Astrocyte (in vitro differentiated cells and primary cell): Measurements from ENCODE around the gene KCTD12. TPM values are rescaled to one million over a fixed set of nuclear protein-coding genes. Genes with fewer than 3 reads are reported as not detected.
"Not testable (repeated sequence)": the region's sequence is repeated elsewhere in the genome, so short reads cannot be mapped to it uniquely, and the experiment has no call there.

Experiments
- DNase-seq: peaks from one replicate; pipeline ENCODE4 v3.0.0-alpha.2; 2010; ENCODE audit warnings: low read depth
- FAIRE-seq: peaks from 2 replicates; lab custom pipeline; 2011; peaks lifted over from hg19 to GRCh38; lab: Jason Lieb, UNC
- H2AFZ ChIP-seq: 2 replicates; pipeline ENCODE4 v1.6.0; 2012; ENCODE audit warnings: low read depth, low read length, inconsistent platforms
- H3K27ac ChIP-seq: 2 replicates; pipeline ENCODE4 v1.5.1; 2011; ENCODE audit warnings: low read depth, low read length, inconsistent platforms
- H3K27me3 ChIP-seq: 2 replicates; pipeline ENCODE4 v1.6.0; 2011; ENCODE audit warnings: low read length, inconsistent platforms; ENCODE audit not compliant: insufficient read depth
- H3K36me3 ChIP-seq: 2 replicates; pipeline ENCODE4 v1.5.1; 2011; ENCODE audit warnings: low read length, inconsistent platforms; ENCODE audit not compliant: insufficient read depth
- H3K4me1 ChIP-seq: 2 replicates; pipeline ENCODE4 v1.5.1; 2011; ENCODE audit warnings: low read length, inconsistent platforms; ENCODE audit not compliant: insufficient read depth
- H3K4me2 ChIP-seq: 2 replicates; pipeline ENCODE4 v1.6.0; 2012; ENCODE audit warnings: low read length, inconsistent platforms
- H3K4me3 ChIP-seq: 2 replicates; pipeline ENCODE4 v1.5.1; 2011; ENCODE audit warnings: low read depth, mild to moderate bottlenecking, low read length, inconsistent platforms; ENCODE audit not compliant: insufficient read depth
- H3K79me2 ChIP-seq: 2 replicates; pipeline ENCODE4 v1.6.0; 2012; ENCODE audit warnings: mild to moderate bottlenecking, low read length, inconsistent platforms; ENCODE audit not compliant: insufficient read depth
- H3K9ac ChIP-seq: 2 replicates; pipeline ENCODE4 v1.6.0; 2012; ENCODE audit warnings: mild to moderate bottlenecking, low read length, inconsistent platforms
- H3K9me3 ChIP-seq: 2 replicates; pipeline ENCODE4 v1.5.1; 2012; ENCODE audit warnings: low read depth, mild to moderate bottlenecking, low read length, inconsistent platforms; ENCODE audit not compliant: insufficient read depth
- H4K20me1 ChIP-seq: 2 replicates; pipeline ENCODE4 v1.6.0; 2012; ENCODE audit warnings: low read length, inconsistent platforms; ENCODE audit not compliant: insufficient read depth
- H3K27ac Mint-ChIP-seq: one replicate; pipeline ENCODE4 v1.8.0; 2021; ENCODE audit warnings: mild to moderate bottlenecking, mixed read lengths; ENCODE audit not compliant: unreplicated experiment
- H3K27me3 Mint-ChIP-seq: one replicate; pipeline ENCODE4 v1.8.0; 2021; ENCODE audit warnings: low read depth, mixed read lengths; ENCODE audit not compliant: unreplicated experiment
- H3K36me3 Mint-ChIP-seq: one replicate; pipeline ENCODE4 v1.8.0; 2021; ENCODE audit warnings: low read depth, mixed read lengths; ENCODE audit not compliant: unreplicated experiment
- H3K4me1 Mint-ChIP-seq: one replicate; pipeline ENCODE4 v1.8.0; 2021; ENCODE audit warnings: low read depth, mixed read lengths; ENCODE audit not compliant: unreplicated experiment
- H3K4me3 Mint-ChIP-seq: one replicate; pipeline ENCODE4 v1.8.0; 2021; ENCODE audit warnings: mild to moderate bottlenecking, moderate library complexity, mixed read lengths; ENCODE audit not compliant: unreplicated experiment
- H3K9me3 Mint-ChIP-seq: one replicate; pipeline ENCODE4 v1.8.0; 2021; ENCODE audit warnings: mild to moderate bottlenecking, mixed read lengths; ENCODE audit not compliant: unreplicated experiment
- EZH2 ChIP-seq: IDR thresholded peaks from 2 replicates; pipeline ENCODE4 v1.6.1; 2012; ENCODE audit warnings: mild to moderate bottlenecking, low read length, inconsistent platforms; ENCODE audit not compliant: insufficient read depth
- total RNA-seq: library from RNA; stranded (reverse); gene quantifications from 2 replicates; pipeline ENCODE4 v1.2.1, GENCODE V29; 2021
- TF ChIP-seq, protein P1 (sequence below): IDR thresholded peaks from 2 replicates; pipeline ENCODE4 v1.5.1; 2011; ENCODE audit warnings: low read depth, mild to moderate bottlenecking, inconsistent platforms, low read length, moderate library complexity; ENCODE audit not compliant: insufficient read depth

KCTD12 gene
- total RNA-seq, 1 donor from 2014 or later: 13.7 TPM

DNA sequence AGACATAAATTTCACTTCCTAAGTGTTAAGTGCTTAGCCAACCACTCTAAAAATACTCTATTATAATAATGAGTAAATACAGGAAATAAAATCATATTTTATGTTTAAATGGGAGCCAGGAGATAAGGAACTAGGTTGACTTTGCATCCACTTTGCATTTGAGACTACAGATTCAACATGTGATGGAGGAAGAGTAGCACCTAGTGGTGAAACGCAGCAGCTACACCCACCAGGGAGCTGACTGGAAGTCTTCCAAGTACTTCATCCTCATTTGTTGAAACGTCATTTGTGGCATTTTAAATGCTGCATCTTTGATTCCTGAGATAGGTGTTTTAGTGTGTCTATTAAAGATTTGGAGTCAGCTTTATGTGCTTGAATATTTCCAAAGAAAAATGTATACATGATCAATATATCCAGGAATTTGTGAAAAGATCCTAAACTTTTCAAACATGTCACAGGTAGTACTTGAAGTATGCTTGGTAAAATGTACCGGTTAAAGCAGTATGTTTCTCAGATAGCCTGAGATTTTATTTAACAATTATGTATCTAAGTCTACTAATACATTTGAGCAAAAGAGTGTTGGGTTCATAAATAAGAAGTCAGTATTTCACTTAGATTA, 17.4 kb upstream of the KCTD12 start:
- no peaks in the 10 kb centered on the region for H3K4me1 ChIP-seq
- peaks cover 34% of the 10 kb centered on the region for H3K27me3 ChIP-seq
- H3K4me3 Mint-ChIP-seq: no peak overlapping the region
- H3K9me3 ChIP-seq: no peaks in the 10 kb centered on the region
- no peaks in the 10 kb centered on the region for H3K4me1 Mint-ChIP-seq
- H3K27ac ChIP-seq: no peak overlapping the region
- H3K9me3 Mint-ChIP-seq: peaks cover 10% of the 10 kb centered on the region
- H3K36me3 ChIP-seq: no peaks in the 10 kb centered on the region
- H3K36me3 Mint-ChIP-seq: peaks cover 3% of the 10 kb centered on the region
- no peak overlapping the region for H3K9ac ChIP-seq
- DNase-seq: peak; percentile 46
- TF ChIP-seq, protein P1, sequence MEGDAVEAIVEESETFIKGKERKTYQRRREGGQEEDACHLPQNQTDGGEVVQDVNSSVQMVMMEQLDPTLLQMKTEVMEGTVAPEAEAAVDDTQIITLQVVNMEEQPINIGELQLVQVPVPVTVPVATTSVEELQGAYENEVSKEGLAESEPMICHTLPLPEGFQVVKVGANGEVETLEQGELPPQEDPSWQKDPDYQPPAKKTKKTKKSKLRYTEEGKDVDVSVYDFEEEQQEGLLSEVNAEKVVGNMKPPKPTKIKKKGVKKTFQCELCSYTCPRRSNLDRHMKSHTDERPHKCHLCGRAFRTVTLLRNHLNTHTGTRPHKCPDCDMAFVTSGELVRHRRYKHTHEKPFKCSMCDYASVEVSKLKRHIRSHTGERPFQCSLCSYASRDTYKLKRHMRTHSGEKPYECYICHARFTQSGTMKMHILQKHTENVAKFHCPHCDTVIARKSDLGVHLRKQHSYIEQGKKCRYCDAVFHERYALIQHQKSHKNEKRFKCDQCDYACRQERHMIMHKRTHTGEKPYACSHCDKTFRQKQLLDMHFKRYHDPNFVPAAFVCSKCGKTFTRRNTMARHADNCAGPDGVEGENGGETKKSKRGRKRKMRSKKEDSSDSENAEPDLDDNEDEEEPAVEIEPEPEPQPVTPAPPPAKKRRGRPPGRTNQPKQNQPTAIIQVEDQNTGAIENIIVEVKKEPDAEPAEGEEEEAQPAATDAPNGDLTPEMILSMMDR: peak; percentile 100
- no peak for TF ChIP-seq EZH2
- FAIRE-seq: peak; percentile 92
- H4K20me1 ChIP-seq: no peaks in the 10 kb centered on the region
- no peak overlapping the region for H3K4me3 ChIP-seq
- H3K27ac Mint-ChIP-seq: no peak overlapping the region
- H2AFZ ChIP-seq: no peak overlapping the region
- H3K27me3 Mint-ChIP-seq: peaks cover 15% of the 10 kb centered on the region
- H3K79me2 ChIP-seq: no peaks in the 10 kb centered on the region
- H3K4me2 ChIP-seq: no peak overlapping the region

DNA sequence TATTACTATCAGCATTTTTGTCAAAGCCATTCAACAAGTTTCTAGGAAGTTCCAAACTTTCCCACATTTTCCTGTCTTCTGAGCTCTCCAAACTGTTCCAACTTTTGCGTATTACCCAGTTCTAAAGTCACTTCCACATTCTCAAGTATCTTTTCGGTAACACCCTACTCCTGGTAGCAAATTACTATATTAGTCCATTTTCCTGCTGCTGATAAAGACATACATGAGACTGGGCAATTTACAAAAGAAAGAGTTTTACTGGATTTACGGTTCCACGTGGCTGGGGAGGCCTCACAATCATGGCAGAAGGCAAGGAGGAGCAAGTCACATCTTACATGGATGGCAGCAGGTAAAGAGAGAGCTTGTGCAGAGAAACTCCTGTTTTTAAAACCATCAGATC, 12.9 kb upstream of the KCTD12 start:
- H3K36me3 ChIP-seq, H3K27ac ChIP-seq, H3K4me3 ChIP-seq, H3K4me1 Mint-ChIP-seq, H3K9ac ChIP-seq, H4K20me1 ChIP-seq, H3K27me3 Mint-ChIP-seq, H2AFZ ChIP-seq, H3K27ac Mint-ChIP-seq, H3K9me3 ChIP-seq, H3K4me2 ChIP-seq, H3K79me2 ChIP-seq, H3K36me3 Mint-ChIP-seq, DNase-seq, FAIRE-seq, H3K4me1 ChIP-seq, H3K4me3 Mint-ChIP-seq: not testable (repeated sequence)
- peaks cover 25% of the 10 kb centered on the region for H3K27me3 ChIP-seq
- H3K9me3 Mint-ChIP-seq: peaks cover 17% of the 10 kb centered on the region

DNA sequence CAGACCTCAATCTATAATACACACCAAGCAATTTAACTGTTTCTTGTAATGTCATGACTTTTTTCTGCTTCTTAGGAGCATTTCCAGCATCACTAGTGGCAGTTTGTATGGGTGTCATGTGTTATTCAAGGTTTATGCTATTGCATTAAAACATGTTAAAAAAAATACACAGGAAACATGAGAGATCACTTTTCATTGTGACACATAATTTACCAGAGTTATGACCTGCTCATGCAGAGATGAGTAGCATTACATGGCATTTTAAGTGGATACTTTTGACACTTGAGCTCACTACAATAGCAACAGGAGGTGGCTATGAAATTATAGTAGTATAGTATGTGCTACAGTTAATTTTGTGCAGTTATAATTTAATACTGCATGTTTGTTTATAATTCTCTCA, 11.0 kb upstream of the KCTD12 start:
- H3K9me3 Mint-ChIP-seq: peaks cover 17% of the 10 kb centered on the region
- H3K9me3 ChIP-seq, H3K27ac Mint-ChIP-seq, H3K4me1 Mint-ChIP-seq, H3K36me3 Mint-ChIP-seq, H3K79me2 ChIP-seq, DNase-seq, H3K9ac ChIP-seq, H3K4me3 ChIP-seq, FAIRE-seq, H3K4me1 ChIP-seq, H2AFZ ChIP-seq, H4K20me1 ChIP-seq, H3K36me3 ChIP-seq, H3K27me3 Mint-ChIP-seq, H3K27ac ChIP-seq, H3K4me2 ChIP-seq, H3K4me3 Mint-ChIP-seq: not testable (repeated sequence)
- H3K27me3 ChIP-seq: peaks cover 25% of the 10 kb centered on the region
